GM19238 (cell line): ENCODE data around the gene ARID3B.
A peak's percentile ranks its signal among the peaks of the same experiment; 100 is the strongest.
"Not testable (repeated sequence)": the region's sequence is repeated elsewhere in the genome, so short reads cannot be mapped to it uniquely, and the experiment has no call there.

Experiments used
- DNase-seq: peaks from one replicate; pipeline ENCODE4 v3.0.0; 2011; ENCODE audit warnings: low spot score; ENCODE audit not compliant: insufficient read length

The ARID3B gene

DNA sequence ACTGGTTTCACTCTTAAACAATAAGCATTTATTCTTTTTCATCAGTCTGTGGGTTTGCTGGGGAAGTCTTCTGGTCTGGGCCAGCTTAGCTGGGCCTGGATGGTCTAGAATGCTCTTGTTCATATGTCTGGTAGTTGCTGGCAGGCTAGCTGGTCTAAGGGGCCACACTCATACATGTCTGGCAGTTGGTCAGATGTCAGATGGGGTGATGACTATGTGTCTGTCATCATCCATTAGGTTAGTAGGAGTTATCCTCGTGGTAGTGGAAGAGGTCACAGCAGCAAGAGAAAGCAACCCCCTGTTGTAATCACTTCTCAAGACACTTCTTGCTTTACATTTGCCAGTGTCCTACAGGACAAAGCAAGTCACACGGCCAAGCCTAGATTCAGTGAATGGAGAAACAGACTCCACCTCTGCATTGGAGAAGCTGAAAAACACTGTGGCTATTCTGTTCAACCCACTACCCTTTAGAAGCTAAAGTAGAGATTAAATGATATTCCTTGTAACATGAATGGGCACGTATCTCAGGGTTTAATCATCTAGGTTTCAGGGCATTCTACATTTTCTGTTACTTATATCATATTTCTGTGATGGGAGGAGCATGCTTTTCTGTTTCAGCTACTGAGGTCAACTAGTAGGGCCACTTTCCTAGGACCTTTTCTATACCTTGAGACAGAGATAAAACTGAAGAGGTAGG, 5.5 kb upstream of the ARID3B start:
- DNase-seq = no peak

DNA sequence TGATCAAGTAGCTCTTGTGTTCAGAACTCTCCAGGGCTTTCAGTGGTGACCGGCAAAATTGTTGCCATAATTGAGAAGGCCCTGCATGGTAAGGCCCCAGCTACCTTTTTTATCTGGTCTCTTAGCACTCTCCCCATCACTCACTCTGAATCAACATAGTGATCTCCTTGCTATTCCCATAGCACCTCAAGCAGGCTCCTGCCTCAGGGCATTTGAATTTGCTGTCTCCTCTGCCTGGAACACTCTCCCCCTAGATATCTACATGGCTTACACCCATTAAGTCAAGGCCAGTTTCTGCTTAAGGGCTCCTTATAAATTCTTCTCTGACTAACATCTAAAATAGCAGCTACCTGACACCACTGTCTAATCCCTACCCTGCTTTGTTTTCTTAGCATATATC, 3.3 kb upstream of the ARID3B start:
- DNase-seq = no peak

DNA sequence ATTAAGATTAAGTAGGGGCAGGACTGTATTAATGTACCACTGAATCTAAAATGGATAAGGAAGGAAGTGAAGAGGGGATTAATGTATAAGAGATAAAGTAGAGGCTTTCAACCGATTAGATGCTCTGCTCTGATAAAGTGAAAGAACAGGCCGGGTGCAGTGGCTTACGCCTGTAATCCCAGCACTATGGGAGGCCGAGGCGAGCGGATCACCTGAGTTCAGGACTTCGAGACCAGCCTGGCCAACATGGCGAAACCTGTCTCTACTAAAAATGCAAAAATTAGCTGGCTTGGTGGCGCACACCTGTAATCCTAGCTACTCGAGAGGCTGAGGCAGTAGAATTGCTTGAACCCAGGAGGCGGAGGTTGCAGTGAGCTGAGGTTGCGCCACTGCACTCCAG, 1.5 kb upstream of the ARID3B start:
- not testable (repeated sequence) for DNase-seq

DNA sequence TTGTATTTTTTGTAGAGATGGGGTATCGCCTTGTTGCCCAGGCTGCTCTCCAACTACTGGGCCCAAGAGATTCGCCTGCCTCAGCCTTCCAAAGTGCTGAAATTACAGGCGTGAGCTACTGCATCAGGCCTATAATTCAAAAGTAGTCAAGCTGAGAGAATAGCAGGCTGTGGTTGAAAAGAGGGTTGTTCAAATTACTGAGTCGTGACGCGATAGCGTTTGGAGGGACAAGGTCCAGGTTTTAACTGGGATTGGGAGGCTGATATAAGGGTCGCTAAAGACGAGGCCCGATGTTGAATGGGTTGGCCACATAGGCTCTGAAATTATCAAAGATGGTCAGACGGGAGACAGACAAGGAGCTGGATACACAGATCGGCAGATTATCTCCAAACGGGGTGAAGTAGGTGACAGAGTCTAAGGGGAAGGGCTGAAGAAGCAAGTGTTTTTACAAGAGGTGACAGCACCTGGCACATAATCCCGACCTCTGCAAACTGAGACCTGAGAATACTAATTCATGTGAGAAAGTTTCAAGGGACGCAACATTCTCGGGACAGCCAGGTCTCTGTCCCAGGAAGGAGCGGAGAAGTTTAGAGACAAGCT, 759 bp upstream of the ARID3B start:
- DNase-seq = no peak

DNA sequence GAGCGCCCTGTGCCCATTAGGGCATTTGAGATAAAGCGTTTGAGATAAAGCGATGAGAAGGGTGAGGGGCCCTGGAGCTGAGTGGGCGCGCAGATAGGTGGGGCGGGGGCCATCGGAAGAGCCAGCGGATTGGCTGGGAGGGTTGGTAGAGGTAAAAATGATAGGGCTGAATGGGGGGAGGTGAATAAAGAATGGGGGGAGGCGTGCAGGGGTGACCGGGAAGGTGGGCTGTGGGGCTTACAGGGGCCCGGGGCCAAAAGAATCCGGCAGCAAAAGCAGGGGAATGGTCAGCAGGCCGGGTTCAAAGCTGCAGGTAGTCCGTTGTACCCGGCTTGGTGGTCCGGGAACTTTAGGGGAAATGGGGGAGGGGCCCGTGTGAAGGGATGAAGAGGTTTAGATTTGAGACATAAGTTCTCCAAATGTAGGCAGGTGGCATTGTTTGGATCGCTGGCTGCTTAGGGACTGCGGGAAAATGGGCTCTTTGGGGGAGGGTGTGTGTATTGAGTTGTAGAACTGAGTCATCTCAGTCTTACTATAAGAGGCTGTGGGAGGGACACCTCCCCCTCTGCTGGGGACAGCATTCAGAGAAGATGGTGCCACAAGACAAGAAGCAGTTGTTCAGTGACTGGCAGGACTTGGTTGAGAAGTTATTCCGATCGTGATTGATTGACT, 610 bp downstream of the ARID3B start:
- peak; percentile 66 for DNase-seq

DNA sequence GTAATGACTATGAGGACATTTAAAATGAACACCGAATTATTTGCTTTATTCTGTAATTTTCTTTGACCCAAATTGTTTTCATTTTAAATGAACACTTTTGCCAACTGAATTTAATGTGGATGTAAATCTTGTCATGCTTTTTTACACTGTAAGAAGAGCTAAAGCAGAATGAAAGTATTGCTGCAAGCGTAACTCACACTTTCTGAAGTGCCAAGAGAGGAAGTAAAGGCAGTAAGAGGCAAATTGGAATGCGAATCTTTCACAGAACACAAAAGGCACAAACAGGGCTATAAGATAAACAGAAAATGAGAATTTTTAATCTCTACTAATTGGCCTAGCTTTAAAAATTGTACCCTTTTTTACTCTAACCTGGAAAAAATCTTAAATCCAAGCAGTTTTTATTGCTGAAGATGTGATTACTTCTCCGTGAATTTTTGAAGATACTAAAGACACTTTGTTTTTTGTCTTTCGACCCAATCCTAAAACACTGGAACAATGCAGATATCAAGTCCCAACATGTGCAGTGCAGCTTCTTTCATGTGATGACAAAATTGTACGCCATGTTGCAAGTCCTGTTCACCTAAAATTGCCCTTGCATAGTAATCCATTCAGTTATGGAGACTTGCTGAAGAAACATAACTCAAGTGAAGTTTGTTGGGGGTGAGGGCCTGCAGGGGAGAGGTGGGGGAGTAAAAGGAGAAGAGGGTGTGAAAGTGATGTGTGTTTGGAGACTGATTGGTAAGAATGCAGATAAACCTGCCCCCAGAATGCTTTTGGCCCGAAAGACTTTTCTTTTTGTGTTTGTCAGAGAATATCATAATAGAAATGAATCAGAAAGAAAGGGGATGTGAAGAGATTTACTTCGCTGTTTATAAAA, 1.4 kb downstream of the ARID3B start:
- no peak for DNase-seq

DNA sequence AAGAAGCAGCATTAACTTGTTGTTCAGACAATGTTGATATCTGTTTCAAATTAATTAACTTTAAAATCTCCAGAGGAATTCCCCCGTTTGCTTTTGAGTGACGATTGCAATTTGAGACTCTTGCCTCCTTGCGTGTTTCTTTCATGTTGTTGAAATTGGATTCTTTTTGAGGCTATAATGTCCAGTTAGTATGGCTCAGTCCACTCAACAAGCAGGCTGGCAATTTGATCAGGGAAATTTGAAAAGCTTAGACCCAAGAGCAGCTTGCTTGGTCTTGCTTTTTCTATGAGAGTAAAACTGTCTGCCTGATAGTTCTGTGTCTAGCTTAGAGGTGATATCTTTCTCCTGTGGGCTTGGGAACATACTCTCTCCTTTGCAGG, 2.0 kb downstream of the ARID3B start:
- DNase-seq = no peak

DNA sequence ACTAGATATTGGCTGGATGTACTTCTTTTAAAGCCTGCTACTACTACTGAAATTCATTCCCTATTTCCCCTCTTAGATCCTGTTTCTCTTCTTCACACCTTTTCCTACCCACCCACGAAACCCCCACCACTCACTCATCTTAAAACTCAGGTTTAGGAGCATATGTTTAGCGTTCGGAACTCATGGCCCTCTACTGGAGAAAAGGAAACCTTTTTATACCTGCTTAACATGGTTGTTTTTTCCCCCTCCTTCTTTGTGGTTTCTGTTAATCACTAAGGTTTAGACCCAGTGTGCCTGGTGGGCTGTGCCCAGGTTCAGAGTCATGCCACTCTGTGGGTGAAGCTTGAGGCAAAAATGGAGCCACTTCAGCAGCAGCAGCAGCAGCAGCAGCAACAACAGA, 2.6 kb downstream of the ARID3B start:
- no peak for DNase-seq

DNA sequence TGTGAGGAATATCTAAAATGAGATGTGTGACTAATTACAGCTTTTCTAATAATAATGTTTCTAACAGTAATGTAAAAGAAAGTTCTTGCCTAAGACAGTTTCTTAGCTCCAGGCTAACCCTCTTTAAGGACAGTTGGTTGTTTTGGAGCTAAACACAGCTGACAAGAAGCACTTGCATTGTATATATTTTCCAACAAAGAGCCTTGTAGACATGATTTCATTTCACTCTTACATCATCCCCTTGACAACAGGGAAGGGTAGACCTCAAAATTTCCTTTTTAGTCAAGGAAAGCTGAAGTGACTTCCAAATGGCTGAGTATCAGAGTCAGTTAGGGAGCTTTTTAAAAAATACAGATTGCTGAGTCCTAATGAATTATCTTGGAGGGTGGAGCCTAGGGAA, 4.1 kb downstream of the ARID3B start:
- DNase-seq = no peak

DNA sequence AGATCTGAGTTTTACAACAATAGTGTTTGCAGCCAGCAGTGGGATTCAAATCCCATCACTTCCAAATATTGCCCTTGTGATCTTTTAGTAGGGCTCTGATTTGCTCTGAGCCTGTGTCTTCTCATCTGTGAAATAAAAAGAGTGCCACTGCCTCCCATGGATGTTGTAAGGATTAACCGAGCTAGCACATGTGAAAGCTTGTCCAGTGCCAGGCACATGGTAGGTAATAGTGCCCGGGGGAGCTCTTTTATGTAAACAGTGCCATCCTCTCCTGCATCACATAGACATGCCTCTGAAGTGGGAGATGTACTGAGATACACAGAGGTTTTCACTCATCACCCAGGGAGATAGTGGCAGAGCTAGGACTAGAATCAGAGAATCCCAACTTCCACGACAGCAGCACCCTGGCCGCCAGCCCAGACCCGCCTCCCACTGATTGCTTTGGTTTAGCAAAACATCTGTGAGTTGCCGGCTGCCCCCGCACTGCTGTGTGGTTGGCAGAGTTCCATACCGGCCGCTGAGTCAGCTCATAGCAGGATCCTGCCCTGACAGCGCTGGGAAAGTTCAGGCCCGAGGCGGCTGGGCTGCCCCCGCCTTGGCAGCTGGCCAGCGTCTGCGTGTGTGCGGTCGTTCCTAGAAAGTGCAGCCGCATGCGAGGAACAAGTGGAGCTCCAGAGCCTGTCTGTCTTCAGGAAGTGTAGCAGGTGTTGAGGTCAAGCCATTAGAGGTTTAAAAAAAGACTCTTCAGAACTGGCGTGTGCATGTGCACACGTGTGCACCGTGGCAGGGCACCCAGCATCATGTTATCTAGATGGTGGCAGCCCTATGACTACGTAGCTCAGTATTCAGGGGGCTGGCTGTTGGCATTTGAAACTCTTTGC, 5.0 kb downstream of the ARID3B start:
- peak; percentile 47 for DNase-seq

DNA sequence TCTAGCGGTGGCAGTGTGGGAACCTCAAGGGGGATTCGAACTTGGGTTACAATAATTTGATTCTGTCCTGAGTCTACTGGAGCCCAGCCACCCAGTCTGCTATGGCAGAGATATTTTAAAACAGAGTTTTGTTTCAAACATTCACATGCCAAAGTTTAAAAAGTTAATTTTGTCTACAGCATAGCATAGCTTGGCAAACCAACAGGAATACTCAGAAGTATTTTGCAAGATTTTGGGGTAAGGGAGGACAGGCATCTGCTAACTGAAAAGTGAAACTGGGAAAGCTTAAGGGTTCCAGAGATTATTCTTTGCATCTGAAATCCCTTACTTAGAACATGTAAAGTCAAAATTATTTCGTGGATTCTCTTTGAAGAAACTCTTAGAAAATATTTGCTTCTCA, 6.6 kb downstream of the ARID3B start:
- DNase-seq = no peak

DNA sequence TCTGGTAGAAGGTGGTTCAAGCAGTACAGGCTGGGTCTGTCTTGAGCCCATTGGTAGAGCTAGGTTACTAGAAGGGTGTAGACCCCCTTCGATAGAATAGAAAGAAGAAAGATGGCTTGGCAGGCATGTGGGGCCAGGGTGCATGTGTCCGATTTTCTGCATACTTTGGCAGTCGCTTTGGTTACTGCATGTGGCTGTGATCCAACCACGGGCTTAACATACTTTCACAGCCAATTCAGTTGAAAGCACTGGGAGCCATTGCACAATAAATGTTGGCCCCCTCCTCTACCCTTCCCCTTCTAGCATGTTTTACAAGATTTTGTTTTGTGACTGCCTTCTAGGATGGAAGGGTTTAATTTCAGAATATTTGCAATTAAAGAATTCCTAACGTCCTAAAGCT, 7.2 kb downstream of the ARID3B start:
- no peak for DNase-seq

DNA sequence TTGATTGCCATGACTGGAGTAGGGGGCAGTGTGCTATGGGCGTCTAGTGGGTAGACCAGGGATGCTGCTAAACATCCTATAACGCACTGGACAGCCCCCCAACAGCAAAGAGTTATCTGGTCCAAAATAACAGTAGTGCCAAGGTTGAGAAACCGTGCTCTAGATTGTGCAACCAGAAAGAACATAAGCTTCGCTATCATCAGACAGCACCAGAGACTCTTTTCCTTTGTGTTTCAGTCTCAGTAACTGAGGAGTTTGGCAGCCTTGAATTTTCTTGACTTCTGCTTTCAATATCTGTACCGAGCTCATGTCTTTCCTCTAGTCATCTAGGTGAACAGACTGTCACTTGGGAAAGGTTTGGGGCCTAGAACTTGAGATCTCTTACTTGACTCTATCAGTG, 8.8 kb downstream of the ARID3B start:
- DNase-seq = no peak

DNA sequence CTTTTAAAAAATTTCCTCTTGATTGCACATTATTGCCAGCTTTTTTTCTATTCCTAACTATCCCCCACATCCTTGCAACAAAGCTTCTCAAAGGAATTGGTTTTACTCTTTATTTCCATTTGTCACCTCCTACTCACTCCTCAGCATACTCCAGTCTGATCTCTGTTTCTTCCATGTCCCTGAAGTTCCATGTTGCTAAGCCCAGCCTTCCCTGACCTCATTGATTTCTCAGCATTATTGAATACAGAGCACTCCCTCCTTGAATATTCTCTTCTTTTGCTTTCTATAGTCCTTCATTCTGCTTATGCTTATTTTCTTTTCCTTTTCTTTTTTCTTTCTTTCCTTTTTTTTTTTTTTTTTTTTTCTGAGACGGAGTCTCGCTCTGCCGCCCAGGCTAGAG, 10.7 kb downstream of the ARID3B start:
- DNase-seq = no peak

DNA sequence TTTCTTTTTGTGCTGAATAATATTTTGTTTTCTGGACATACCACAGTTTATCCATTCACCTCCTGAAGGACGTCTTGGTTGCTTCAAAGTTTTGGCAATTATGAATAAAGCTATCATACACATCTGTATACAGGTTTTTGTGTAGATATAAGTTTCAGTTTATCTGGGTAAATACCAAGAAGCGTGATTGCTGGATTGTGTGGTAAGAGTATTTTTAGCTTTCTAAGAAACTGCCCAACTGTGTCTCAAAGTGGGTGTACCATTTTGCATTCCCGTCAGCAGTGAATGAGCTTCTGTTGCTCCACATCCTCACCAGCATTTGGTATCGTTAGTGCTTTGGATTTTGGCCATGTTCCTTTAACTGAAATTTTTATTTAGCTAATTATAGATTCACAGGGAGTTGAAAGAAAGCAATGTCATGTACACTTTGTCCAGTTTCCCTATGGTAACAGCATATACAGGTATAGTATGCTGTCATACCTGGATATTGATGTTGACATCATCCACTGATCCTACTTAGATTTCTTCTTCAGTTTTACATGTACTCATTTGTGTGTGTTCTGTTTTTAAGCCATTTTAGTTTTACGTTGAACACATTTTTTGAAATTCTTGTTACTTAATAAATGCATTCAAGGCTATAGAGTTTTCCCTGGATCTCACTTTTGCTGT, 11.9 kb downstream of the ARID3B start:
- no peak for DNase-seq

DNA sequence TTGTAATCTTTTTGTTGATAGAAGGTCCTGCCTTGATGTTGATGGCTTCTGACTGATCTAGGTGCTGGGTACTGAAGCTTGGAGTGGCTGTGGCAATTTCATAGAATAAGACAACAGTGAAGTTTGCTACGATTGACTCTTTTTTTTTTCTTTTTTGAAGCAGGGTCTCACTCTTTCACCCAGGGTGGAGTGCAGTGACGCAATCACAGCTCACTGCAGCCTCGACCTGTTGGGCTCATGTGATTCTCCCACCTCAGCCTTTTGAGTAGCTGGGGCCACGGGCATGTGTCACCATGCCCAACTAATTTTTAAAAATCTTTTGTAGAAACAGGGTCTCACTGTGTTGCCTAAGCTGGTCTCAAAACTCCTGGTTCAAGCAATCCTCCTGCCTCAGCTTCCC, 14.2 kb downstream of the ARID3B start:
- DNase-seq = no peak

DNA sequence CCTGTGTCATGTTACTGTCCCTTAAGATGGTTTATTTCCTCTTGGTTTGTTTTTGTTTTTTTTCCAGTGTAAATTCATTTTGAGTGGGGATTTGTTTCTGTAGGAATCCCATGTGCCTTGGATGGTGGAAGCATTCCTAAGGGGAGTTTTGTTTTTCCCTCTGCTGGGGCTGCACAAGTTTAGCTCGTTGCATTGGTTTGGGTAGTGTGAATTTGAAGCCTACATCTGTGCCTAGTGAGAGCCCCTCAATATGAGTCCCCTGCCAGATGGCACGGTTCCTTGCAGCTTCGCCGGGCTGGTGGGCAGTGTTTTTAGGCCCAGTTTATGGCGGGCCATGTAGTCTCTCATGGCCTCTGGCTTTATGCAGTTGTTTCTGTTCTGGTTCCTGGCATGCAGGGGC, 17.7 kb downstream of the ARID3B start:
- no peak for DNase-seq

DNA sequence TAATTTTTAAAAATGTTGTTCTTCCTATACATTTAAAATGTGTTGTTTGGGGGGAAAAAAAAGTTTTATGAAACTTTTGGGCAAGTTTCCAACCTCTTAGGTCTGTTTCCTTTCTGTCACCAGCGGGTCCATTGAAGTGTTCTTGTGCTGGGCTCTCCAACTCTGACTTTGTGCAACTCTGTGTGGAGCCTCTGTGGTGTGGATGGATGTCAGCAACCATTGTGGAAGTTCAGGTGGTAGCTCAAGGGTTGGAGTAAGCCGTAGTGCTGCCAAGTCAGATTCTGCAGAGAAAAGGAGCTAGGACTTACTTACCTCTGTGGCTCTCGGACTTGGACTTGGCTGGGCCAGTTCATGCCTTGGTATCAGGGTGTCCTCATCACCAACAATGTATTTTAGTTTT, 22.4 kb downstream of the ARID3B start:
- DNase-seq = no peak

DNA sequence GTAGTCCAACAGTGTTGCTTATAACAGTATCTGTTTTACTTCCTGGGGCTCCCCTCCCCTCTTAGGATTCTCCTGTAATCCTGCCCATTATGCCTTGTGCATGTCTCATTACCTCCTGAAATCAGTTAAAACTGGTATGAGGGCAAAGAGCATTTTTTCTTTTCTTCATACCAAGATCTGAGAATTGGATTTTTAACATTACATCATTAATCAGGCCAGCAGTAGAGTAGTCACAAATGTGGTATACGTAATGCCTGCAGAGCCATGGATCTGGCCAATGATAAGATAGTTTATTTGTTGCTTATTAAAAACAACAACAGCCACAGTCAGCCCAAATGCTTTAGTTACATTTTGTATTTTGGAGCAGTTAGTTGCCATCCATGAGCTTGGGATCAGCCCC, 23.2 kb downstream of the ARID3B start:
- no peak for DNase-seq

DNA sequence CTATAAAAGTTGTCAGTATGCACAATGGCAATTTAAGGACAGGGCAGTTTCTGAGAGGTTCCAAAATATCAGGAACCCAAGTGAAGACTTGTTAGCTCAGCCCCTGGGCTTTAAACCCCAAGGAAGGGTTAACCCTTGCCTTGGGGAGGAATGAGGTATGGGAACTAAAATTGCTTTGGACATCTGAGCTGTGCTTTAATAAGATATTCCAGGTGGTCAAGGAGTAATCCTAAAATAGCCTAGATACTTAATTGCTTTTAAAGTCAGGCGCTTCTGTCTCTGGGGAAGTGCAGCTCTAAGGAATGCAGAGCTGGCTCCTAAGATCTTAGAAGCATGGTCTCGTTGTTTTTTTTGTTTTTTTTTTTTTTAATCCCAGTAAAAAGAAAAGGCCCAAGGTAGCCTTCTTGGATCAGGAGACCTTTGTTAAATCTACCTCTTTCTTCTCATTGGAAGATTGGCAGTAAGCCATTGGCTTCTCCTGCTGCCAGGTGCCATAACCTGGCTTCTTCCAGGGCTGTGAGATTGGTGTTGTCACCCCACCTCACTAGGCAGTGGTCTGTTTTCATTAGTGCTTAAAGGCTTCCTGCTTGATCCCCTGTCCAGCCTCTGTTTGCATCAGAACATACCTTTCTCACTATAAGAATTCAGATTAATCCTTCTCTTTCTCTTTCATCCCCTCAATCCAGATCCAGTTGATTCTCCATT, 24.5 kb downstream of the ARID3B start:
- no peak for DNase-seq
